Activated CD8-positive, alpha-beta memory T cell treated with anti-CD3 and anti-CD28 coated beads, Interleukin-2, amount 50 U/mL, for 24 hours (primary cell): ENCODE results near the gene ARHGDIB.

Experiments used
- DNase-seq: peaks from one replicate; pipeline ENCODE4 v3.0.0-alpha.2; 2020; ENCODE audit errors: extremely low read depth

The ARHGDIB gene

DNA sequence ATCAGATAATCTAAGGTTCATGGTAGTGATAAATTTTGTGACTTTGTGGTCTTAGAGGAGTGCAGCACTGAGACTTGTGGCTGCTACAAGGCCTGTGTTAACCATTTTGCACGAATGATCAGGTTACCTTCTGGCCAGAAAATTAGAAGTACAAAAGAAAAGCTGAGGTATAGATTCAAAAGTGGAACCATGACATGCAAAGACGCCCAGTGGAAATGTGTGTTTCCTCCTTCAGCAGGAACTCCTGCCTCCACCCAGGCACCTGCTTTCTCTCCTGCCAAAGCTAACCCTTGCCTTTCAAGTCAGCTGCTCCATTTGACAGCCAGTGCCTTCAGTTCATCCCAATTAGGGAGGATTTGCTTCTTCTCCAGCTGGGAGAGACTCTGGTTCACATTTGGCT, 21.6 kb upstream of the ARHGDIB start:
- DNase-seq = no peak

DNA sequence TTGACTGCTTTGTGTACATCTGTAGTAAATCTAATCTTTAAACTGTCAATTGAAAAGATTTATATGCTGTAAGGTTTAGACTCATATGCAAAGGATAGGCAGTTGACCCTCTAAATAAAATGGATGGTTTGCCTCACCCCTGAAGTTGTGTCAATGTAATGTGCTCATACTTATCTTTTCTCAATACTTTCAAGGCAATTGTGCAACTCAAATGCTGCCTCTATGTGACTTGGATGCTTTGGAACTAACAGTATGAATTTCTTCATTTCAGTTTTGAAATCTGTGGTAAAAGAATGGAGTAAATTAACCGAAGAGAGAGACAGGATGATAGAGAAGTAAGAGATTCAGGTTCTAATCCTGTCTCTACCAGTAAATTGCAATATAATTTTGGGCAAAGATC, 21.2 kb upstream of the ARHGDIB start:
- DNase-seq = no peak

DNA sequence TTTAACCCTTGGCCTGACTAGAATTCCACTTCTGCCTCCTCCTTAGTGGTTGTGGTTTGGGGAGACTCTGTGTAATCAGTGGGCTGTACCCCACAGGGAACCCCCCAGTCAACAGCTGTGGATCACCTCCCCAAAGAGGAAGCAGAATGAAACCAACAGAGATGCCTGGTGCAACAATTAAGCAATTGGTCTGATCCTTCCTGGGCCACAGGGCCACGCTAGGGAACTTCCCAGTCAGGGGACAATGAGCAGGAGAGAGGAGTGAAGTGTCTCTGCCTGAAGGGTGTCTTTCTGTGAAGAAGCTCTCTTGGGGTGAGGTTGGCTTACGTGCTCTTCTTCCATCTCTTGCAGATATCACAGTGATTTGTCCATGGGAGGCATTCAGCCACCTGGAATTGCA, 19.6 kb upstream of the ARHGDIB start:
- DNase-seq = no peak

DNA sequence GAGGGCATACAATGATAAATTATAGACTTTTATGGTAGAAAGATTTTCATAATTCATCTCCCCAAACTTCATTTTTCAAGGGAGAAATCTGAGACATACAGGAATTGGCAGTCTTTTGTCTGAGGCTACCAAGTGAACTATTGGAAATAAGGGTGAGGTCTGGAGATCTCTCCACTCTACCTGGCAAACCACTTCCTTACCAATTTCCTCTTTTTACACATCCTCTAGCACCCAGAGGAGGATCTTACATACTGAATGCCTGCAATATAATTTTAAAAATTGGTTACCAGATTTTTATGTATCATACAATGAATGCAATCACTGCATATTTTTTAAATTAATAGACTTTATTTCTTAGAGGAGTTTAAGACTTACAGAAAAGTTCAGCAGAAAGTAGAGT, 18.1 kb upstream of the ARHGDIB start:
- DNase-seq = no peak

DNA sequence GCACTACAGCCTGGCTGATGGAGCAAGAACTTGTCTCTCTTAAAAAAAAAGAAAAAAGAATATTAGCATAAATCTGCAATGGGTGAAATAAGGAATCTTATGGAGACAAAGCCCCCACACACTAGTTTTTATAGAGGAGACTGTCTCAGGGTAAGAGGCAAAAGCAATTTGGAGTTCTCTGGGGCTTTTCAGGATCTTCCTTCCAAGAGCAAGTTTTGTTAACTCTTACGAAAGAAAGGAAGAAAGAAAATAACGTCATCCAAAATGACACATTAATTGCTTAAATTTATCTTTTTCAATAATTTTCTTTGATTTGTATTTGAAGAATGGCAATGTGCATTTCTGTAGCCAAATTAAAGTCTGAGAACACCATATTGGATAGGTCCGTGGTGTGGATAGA, 15.3 kb upstream of the ARHGDIB start:
- DNase-seq = no peak

DNA sequence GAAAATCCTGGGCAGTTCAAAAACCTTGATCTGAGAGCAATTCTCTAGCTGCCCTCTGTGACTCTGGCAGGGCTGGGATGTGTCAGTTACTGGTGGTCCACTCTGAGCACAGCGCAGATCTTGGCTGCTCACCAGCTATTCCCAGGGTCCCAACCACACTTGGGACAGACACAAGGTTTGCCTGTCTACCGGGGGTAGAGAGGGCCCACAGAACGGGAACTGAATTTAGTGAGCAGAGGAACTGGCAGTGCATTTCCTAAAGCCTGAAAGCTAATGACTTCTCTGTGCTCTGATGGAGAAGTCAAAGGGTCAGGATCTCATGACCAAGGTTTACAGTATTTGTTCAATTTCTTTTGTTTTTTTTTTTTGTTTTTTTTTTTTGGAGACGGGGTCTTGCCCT, 14.1 kb upstream of the ARHGDIB start:
- DNase-seq = no peak

DNA sequence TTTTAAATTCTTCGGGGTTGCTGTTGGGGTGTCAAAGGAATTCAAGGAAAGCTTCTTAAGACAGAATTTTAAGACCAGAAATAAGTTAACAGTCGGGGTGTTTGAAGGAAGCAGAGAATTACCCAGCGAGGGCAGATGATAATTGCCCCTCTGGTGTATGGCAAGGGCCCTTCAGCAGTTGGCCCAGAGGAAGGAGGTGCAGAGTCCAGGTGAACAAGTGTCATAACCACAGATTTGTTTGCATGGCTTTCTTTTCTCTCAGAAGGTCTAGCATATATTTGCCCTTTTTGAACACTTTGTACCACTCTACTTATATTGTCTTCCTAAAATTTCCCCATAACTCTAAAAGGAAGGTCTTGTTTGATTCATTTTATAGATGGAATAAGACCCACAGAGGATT, 13.2 kb upstream of the ARHGDIB start:
- no peak for DNase-seq

DNA sequence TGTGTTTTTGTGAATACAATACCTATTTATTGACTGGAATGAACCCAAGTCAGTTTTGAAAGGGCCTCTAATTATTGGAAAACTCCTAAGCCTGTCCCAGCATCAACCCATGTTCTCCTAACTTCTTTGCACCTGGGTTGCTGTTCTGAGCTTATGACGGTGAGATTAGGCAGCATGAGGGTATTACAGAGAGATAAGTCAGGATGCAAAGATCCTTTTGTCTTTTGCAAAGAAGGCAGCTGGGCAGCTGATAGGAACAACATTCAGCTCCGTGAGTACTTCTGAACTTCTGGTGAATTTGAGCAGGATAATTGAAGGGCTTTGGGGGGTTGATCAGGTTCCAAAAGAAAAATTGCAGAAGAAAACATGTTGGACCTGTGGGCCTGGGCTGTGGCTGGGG, 11.4 kb upstream of the ARHGDIB start, which contains the start of gene PDE6H:
TSS of gene PDE6H (plus strand) at position 227 of the 400 bp plus-strand sequence. CDS start 4,971 bp downstream, outside the sequence.
- DNase-seq = no peak

DNA sequence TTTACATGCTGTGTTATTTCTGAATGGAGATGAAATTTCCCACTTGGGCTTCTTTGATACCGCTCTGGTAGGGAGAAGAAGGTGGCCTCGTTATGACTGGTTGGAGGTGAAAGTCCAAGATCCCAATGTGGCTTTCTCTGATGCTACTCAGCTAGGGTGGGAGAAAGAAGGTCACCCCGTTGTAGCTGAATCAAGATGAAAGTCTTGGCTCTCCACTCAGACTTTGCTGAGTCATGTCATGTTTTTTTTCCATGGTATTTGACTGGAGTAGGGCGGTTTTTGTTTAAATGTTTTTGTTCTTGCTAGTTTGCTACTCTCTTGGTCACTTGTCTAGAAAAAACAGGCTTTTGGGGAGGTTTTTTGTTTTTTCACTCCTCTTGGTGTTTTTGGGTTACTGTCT, 9.1 kb upstream of the ARHGDIB start:
- no peak for DNase-seq

DNA sequence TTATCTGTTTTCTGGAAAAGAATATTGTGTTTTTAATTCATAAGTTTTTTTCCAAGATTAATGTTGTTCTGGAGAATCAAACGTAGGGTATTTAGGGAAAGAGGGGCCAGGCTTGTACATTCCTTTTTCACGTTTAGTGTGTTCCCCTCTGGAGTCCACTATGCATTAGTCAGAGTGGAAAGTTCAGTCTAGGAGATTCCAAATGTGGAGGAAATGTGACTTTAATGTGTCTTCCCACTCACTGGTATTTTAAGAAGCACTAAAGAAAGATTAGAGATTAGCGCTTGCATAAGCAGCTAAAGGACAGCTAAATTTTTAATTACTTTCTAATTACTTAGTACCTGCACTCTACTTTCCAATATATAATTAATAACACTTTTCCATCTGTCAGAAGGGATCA, 7.1 kb upstream of the ARHGDIB start:
- no peak for DNase-seq

DNA sequence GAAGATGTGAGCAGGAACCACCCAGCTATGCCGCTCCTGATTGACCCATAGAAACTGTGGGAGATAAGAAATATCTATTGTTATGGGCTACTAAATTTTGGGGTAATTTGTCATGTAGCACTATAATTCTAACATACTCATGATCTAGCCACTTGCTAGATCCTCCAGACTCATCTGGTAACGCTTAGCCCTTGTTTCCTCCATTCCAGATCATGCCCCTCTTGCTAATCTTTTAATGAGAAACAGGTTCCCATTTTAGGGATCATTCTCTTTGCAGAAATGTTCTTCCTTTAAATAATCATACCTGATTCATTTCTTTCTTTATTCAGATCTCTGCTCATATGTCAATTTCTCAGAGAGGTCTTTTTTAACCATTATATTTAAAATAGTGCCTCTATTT, 3.8 kb upstream of the ARHGDIB start:
- no peak for DNase-seq

DNA sequence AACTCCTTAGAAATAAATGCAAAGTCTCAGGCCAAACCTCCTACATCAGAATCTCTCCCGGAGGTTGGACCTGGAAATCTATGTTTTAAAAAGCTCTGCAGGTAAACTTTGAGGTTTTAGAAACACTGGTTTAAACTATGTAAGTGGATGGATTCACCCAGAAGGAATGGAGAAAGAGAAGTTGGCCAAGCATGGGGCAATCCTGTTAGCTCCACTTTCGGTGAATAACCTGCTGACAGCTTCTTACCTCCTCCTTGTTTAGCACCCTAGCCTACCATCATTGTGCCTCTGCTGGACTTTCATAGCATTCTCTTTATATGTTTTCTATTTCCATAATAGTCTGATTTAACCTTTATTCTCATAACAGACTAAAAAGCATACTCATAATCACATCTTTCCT, 3.0 kb upstream of the ARHGDIB start:
- DNase-seq = no peak

DNA sequence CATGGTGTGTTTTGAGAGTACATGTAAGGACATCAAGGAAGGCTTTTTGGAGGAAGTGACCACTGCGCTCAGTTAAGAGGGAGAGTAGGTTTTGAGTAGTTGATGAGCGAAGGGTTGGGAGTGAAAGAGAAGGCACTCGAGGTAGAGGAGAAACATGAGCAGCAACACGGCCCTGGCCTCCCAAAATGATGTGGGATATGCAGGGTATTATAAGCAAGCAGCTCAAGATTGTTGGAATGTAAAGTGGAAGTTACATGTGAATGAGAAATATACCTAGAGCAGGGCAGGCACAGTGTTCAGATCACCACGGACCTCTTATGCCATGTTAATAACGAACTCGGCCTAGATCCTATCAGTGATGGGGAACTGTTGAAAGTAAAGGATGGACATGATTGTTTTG, 2.1 kb upstream of the ARHGDIB start:
- DNase-seq = no peak

DNA sequence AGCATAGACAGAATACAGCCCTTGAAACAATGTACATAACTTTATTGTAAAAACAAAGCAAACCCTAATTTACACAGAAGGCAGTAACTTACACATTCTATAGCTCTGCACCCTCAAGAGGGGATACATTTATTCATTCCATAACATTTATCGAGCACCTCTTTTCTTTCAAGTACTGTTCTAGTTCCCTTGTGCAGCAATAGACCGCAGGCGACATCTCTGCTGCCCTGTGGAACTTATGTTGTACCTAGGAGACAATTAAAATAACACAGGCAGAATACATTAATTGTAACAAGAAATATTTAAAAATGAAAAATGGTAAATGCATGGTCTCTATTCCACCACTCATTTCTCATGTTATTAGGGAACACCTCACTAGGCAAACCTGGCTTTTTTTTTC, 1.4 kb upstream of the ARHGDIB start:
- DNase-seq = no peak

DNA sequence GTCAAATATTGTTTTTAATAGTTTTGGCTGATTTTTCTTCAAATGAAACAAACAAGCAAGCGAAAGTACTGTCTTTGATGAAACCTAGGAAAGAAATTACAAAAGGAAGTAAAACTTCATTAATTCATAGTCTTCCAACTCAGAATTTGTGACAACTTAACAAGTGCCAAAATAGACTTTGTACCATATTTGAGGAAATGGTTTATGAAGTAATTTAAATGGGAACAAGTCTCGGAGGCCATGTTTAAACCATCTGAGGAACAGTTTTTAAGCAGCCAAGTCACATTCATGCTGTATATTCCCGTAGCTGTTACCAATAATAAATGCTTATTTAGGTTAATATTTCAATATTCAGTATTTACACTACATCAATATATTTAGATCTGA, 745 bp upstream of the ARHGDIB start:
- no peak for DNase-seq

DNA sequence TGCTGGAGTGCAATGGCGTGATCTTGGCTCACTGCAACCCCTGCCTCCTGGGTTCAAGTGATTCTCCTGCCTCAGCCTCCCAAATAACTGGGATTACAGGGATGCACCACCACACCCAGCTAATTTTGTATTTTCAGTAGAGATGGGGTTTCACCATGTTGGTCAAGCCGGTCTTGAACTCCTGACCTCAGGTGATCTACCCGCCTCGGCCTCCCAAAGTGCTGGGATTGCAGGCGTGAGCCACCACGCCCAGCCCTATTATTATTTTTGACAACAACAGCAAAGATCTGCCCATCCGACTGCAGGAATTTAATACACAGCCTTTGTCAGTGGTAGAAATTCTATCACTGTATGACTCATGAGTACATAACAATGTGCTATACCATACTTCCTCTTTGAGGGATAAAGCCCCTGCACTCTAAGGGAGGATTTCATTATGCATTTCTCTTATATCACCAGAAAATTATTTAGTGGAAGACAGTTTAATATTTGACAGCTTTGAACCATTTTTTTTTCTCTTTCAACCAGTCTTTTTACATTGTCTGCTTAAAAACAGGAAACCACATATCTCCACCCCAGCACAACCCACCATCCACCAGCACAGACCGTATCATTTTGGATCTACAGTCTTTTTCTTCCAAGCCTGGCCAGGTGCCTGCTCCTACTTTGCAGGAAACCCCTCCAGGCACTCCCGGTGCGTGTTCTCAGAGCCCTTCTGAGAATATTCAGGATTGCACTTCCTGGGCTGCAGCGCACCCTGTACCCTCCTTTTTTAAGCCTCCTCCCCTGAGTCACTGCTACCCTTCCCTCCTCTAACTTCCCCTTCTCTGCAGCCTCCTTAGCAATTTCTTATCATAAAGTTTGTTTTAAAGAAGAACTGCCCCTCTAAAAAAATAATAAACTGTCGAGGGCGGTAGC, 594 bp downstream of the ARHGDIB start:
- DNase-seq = no peak

DNA sequence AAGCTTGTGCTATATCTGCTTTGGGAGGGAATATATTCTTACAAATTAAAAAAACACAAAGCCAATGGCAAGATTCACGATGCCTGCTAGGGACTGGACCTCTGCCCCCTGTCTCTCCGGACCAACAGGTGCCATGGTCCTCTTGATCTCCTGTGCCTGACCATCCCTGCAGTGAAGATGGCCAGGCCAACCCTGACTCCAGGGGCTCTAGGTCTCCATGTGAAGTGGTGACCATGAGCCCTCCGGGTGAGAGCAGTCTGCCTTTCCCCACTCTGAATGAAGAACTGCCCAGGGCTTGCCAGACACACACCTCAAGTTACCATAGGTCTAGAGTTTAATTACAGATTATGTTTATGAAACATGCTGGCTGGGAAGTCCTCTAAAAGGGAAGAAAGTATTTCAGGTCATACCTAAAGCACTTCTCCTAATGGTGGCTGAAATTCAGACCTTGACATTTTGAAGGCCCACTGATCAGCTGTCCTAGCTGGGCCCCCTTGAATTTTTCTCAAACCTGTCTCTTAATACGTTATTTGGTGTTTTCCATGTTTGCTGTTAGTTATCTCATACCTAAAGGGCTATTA, 1.4 kb downstream of the ARHGDIB start:
- DNase-seq = no peak

DNA sequence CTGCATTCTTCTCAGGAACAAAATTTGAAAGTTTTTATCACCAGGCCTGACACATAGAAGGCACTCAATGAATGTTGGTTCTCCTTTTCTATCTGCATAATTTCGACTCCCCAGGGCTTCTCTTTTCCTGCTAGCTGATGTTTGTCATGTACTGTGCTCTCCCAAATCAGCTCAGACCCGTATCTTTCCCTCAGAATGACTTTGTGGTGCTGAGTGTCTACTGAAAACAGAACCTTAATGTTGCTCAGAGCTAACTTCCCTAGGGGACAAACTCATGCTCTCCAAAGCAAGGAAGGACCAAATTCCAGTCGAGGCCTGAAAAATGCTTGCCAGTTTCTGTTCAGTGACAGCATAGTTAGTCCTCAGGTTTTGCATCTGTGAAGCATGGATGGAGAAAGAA, 1.9 kb downstream of the ARHGDIB start:
- no peak for DNase-seq

DNA sequence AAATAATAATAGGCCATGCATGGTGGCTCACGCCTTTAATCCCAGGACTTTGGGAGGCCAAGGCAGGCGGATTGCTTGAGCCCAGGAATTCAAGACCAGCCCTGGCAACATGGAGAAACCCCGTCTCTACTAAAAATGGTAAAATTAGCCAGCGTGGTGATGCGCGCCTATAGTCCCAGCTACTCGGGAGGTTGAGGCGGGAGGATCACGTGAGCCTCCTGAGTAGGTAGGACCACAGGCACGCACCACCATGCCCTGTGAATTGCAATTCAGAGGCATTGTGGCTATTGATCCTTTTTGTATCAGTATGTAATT, 2.3 kb downstream of the ARHGDIB start:
- no peak for DNase-seq

DNA sequence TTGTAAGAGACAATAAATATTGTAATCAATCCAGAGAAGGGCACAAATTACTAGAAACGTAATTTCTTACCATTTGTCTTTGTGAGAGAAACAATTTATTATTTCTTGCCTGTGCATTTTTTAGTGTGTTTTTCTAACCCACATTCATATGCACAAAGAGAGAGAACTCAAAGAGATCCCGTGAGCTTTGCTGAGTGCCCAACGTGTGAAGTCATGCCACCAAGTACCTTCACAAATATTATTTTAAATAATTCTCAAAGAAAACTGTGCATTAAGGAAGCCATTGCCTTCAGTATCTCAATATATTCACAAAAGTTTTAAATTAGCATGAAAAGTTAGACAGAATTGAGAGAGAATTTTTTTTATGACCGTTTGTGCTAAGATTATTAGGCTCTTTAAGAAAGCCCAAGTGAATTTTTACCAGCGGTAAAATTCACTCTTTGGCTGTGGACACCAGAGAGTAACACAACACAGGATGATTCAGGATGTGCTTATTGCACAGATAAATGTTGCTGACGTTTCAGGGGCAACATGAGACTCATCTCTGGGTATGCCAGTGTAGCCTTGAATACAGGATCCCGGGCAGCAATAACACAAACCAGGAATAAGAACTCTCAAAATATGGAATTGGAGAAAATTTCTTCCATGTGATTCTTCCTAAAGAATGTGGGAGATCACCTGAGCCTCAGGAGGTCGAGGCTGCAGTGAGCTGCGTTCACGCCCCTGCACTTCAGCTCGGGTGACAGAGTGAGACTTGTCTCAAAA, 2.9 kb downstream of the ARHGDIB start:
- DNase-seq = no peak

DNA sequence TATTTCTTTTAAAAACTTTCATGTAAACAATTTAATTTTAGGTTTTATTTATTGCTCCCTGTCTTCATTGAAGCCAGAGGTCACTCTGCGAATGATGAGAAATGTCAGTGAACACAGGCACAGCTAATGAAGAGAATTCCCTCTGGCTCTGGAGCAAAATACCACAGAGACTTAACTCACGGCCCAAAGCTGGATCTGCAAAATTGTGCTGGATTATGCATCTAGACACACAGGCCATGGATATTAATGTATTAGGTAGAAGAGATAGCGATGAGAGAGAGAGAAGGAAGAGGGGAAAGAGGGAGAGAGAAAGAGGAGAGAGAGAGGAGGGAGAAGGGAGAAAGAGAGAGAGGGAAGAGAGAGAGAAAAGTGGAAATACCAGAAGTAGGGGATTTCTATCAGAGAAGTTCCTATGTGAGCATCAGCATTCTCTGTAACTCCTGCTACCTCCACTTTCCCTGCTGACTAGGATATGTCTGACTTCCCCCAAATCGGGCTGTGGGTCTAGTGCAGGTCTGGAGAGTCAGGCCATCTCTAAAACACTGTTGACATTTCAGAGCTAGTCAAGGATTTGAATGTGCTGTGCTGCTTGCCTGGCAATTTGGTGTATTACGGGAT, 3.7 kb downstream of the ARHGDIB start:
- no peak for DNase-seq

DNA sequence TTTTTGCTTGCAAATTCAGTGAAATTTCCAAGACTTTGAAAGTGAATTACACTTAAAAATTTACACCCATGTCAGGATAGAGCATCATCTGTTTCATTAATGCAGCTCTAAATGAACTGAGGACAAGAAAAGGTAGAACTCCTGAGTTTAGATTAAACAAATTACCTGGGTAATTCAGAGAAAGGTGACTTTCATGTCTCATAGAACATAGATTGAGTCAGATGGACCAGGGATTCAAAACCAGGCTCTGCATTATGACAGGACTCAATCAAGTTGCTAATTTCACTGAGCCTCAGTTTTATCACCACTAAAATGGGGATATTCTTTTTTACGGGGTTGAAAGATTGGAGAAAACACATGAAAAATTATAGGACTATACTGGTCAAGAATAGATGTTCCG, 4.5 kb downstream of the ARHGDIB start:
- no peak for DNase-seq
